ENCODE results near the gene GUCY1A2.

The GUCY1A2 gene

DNA sequence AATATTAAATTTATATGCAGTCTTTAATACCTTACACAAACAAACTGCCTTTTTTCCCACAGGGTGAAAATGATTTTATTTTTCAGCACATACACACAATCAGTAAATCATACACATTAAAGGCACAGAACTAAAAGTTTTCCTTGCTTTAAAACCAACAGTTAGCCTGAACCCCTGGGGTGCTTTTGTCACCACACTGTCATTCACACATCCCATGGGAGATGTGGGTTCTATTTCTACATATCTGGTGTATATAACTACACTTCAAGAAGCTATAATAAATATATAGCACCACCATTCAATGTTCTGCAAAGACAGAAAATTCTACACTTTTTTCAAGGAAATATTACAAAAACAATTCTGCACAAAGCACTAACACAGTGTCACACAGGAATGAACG lies 197.0 kb downstream of the GUCY1A2 start:
- no peak overlapping the region for H3K4me3 ChIP-seq (ENCODE audit: low read depth, low read length)
- no peak for DNase-seq (ENCODE audit: low read depth)
- TF ChIP-seq, protein P1, sequence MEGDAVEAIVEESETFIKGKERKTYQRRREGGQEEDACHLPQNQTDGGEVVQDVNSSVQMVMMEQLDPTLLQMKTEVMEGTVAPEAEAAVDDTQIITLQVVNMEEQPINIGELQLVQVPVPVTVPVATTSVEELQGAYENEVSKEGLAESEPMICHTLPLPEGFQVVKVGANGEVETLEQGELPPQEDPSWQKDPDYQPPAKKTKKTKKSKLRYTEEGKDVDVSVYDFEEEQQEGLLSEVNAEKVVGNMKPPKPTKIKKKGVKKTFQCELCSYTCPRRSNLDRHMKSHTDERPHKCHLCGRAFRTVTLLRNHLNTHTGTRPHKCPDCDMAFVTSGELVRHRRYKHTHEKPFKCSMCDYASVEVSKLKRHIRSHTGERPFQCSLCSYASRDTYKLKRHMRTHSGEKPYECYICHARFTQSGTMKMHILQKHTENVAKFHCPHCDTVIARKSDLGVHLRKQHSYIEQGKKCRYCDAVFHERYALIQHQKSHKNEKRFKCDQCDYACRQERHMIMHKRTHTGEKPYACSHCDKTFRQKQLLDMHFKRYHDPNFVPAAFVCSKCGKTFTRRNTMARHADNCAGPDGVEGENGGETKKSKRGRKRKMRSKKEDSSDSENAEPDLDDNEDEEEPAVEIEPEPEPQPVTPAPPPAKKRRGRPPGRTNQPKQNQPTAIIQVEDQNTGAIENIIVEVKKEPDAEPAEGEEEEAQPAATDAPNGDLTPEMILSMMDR (IDR thresholded peaks at IDR 0.05; ENCODE audit: control insufficient read depth, extremely low read depth, insufficient read depth) = no peak

DNA sequence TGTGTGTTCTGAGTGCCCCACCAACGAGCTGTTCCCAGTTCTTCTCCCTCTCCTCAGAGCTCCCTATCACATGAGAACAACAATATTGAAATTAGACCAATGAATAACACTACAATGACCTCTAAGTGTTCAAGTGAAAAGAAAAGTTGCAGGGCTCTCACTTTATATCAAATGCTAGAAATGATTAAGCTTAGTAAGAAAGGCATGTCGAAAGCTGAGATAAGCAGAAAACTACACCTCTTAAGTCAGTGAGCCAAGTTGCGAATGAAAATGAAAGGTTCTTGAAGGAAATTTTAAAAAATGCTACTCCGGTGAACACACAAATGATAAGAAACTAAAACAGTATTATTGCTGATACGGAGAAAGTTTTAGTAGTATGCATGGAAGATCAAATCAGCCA lies 199.8 kb downstream of the GUCY1A2 start:
- no peak overlapping the region for H3K4me3 ChIP-seq (ENCODE audit: low read depth, low read length)
- TF ChIP-seq, protein P1 (IDR thresholded peaks at IDR 0.05; ENCODE audit: control insufficient read depth, extremely low read depth, insufficient read depth) = no peak
- DNase-seq (ENCODE audit: low read depth) = no peak

DNA sequence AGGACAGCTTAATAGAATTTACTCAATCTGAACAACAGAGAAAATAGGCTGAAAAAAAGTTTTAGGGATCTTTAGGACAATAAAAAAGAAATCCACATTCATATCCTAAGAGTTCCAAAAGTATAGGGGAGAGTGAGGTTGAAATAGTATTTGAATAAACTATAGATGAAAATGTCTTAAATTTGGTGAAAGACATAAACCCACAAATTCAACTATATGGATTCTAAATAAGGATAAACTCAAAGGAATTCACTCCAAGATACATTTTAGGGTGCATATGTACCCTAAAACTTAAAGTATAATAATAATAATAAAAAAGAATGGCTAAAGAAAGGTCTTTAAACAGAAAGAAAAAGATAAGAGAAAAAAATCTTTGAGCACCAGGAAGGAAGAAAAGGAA lies 203.1 kb downstream of the GUCY1A2 start:
- no peak overlapping the region for H3K4me3 ChIP-seq (ENCODE audit: low read depth, low read length)
- no peak for DNase-seq (ENCODE audit: low read depth)
- TF ChIP-seq, protein P1 (IDR thresholded peaks at IDR 0.05; ENCODE audit: control insufficient read depth, extremely low read depth, insufficient read depth) = no peak

DNA sequence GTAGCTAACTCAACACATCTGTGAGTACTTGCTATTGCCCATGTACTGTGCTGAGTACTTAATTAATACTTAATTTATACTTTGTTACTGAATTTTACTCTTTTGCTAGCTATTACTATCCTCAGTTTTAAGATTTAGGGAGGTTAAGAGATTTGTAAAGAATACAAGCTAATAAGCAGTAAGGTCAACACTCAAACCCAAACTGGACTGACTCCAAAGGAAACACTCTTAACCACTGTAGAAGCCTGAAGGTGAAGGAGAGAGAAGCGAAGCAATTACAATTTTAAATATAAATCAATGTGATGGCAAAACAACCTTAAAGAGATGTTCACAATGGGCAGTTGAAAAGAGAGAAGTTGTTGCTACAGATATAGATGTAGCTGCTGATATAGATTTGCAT lies 204.5 kb downstream of the GUCY1A2 start:
- DNase-seq (ENCODE audit: low read depth) = no peak
- TF ChIP-seq, protein P1 (IDR thresholded peaks at IDR 0.05; ENCODE audit: control insufficient read depth, extremely low read depth, insufficient read depth) = no peak
- H3K4me3 ChIP-seq (ENCODE audit: low read depth, low read length) = no peak overlapping the region

DNA sequence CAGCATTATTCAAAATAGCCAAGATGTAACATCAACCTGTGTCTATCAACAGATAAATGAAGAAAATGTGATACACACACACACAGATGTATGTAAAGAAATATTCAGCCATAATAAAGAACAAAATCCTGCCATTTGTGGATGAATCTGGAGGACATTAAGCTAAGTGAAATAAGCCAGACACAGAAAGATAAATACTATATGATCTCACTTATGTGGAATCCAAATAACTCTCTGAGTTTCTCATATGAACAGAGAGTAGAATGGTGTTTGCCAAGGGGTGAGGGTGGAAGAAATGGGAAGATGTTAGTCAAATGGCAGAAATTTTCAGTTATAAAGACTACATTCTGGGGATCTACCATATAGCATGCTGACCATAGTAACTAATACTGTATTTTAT lies 224.2 kb downstream of the GUCY1A2 start:
- DNase-seq (ENCODE audit: low read depth) = no peak
- TF ChIP-seq, protein P1 (IDR thresholded peaks at IDR 0.05; ENCODE audit: control insufficient read depth, extremely low read depth, insufficient read depth) = no peak

DNA sequence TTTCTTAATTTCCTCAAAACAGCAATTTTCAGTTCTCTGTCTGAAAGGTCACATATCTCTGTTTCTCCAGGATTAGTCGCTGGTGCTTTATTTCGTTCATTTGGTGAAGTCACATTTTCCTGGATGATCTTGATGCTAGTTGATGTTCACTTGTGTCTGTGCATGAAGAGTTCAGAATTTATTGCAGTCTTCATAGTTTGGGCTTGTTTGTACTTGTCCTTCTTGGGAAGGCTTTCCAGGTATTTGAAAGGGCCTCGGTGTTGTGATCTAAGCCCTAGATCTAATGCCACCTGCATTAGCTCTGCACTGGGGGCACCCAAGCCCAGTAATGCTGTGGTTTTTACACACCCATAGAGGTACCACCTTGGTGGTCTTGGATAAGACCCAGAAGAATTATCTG lies 228.9 kb downstream of the GUCY1A2 start:
- H3K4me3 ChIP-seq (ENCODE audit: low read depth, low read length) = no peak overlapping the region
- DNase-seq (ENCODE audit: low read depth) = no peak
- TF ChIP-seq, protein P1 (IDR thresholded peaks at IDR 0.05; ENCODE audit: control insufficient read depth, extremely low read depth, insufficient read depth) = no peak

More for the DNA sequence above, 224.2 kb downstream of the GUCY1A2 start:
- no peak overlapping the region for H3K4me3 ChIP-seq (ENCODE audit: low read depth, low read length)

DNA sequence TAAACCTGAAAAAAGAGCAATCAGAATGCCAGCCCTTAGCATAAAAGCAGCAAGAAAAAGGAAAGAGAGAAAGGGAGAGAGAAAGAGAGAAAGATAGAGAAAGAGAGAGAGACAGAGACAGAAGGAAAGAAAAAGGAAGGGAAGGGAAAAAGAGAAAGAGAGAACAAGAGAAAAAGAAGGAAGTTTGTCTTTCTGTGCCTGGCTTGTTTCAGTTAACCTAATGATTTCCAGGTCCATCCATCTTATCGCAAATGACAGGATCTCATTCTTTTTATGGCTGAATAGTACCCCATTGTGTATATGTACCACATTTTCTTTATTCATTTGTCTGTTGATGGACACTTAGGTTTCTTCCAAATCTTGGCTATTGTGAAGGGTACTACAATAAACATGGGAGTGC lies 230.8 kb downstream of the GUCY1A2 start:
- TF ChIP-seq, protein P1 (IDR thresholded peaks at IDR 0.05; ENCODE audit: control insufficient read depth, extremely low read depth, insufficient read depth) = no peak
- no peak overlapping the region for H3K4me3 ChIP-seq (ENCODE audit: low read depth, low read length)
- DNase-seq (ENCODE audit: low read depth) = no peak

Data from LNCaP clone FGC (cell line).